Dedifferentiated amniotic fluid mesenchymal stem cell (primary cell): ENCODE data around the gene MUC2.

Experiments
- DNase-seq: peaks from one replicate; pipeline ENCODE4 v3.0.0-alpha.2; 2016; ENCODE audit errors: extremely low spot score

MUC2 gene

GRCh38 chr11:1072116-1072820 is 2.4 kb upstream of the MUC2 start:
- DNase-seq = no peak

- no peak for DNase-seq
Measured at GRCh38 chr11:1072821-1073231, 1.8 kb upstream of the MUC2 start.

- peak; percentile 16 for DNase-seq
Measured at GRCh38 chr11:1073261-1073724, 1.4 kb upstream of the MUC2 start.

- DNase-seq = no peak
Measured at GRCh38 chr11:1073851-1074243, 827 bp upstream of the MUC2 start.

- no peak for DNase-seq
Measured at GRCh38 chr11:1075341-1075911, 752 bp downstream of the MUC2 start.

- no peak for DNase-seq
Measured at GRCh38 chr11:1076061-1076665, 1.5 kb downstream of the MUC2 start.

- DNase-seq = no peak
Measured at GRCh38 chr11:1077033-1077416, 2.4 kb downstream of the MUC2 start.

GRCh38 chr11:1077417-1078119 is 2.9 kb downstream of the MUC2 start:
- DNase-seq = no peak

- no peak for DNase-seq
Measured at GRCh38 chr11:1078191-1078601, 3.5 kb downstream of the MUC2 start.

- no peak for DNase-seq
Measured at GRCh38 chr11:1081601-1082311, 7.1 kb downstream of the MUC2 start.

- DNase-seq = no peak
Measured at GRCh38 chr11:1082346-1082727, 7.7 kb downstream of the MUC2 start.

- no peak for DNase-seq
Measured at GRCh38 chr11:1082728-1083620, 8.3 kb downstream of the MUC2 start.

- no peak for DNase-seq
Measured at GRCh38 chr11:1083621-1084551, 9.2 kb downstream of the MUC2 start.

- DNase-seq = no peak
Measured at GRCh38 chr11:1084561-1085439, 10.1 kb downstream of the MUC2 start.

GRCh38 chr11:1085440-1086170 is 10.9 kb downstream of the MUC2 start:
- no peak for DNase-seq

GRCh38 chr11:1086171-1087102 is 11.8 kb downstream of the MUC2 start:
- no peak for DNase-seq
